Measurements from ENCODE around the gene KLC3. TPM values are rescaled to one million over a fixed set of nuclear protein-coding genes. Genes with fewer than 3 reads are reported as not detected.

Gene KLC3
- total and polyA plus RNA-seq, 2 of the 8 experiments (the other 6 are each of a cell fraction or from before 2014, with no cell fraction given), result 1.3 to 2.8 TPM

DNA sequence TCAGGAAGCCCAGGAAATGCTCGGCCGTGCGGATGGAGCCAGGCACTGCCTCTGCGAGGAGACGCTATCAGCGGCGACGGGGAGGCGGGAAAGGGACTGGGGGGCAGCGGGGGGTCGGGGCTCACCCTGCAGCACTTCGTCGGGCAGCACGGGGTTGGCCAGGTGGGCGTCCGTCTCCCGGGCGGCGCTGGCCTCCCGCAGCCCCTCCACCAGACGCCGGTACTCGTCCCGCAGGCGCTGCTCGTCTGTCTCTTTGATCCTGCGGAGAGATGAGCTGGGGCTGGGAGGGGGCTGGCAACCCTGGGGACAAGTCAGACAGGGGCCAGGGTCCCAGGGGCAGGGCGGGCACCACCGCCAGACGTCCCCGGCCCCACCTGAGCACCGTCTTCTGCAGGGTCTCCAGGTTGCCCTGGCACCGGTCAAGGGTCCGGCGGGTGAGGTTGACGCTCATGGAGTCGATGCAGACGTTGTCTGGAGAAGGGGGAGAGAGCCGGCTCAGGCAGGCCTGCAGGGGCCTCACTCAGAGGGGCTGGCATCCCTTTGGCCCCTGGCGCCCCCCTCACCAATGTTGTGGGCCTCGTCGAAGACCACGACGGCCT, 23.4 kb downstream of the KLC3 start:
- Histone ChIP-seq H3K23ac (ENCODE audit: insufficient read length) (no peak overlapping the region), H3K23me2 (ENCODE audit: low read depth, low read length) (no peaks in the 10 kb centered on the region), H3K4me2 (ENCODE audit: insufficient read depth in 1 of 2, low read depth in 2 of 2, low read length in 2 of 2) (no peak overlapping the region), H2BK15ac (ENCODE audit: low read length) (no peak overlapping the region), H3K79me2 (ENCODE audit: control insufficient read depth in 1 of 2, insufficient read depth in 2 of 2, low read length in 2 of 2) (peaks cover 0 to 5% of the 10 kb centered on the region in 2 experiments; a peak in 1 of 4 replicates), H3K14ac (ENCODE audit: insufficient read length) (no peak overlapping the region), H3K27me3 (replicated peaks in 1 of 4; ENCODE audit: control insufficient read depth in 3 of 4, extremely low read depth in 1 of 4, insufficient read depth in 3 of 4, low read length in 3 of 4) (no peaks in the 10 kb centered on the region), H2BK20ac (ENCODE audit: low read length) (no peak overlapping the region), H2BK120ac (replicated peaks; ENCODE audit: low read depth, low read length) (no peak overlapping the region), H3K27ac (ENCODE audit: low read depth, low read length) (no peak overlapping the region), H2BK5ac (ENCODE audit: low read depth, low read length) (no peak overlapping the region; the same call in 1 of the 2 replicates), H3K9ac (replicated peaks in 1 of 4; ENCODE audit: extremely low read depth in 1 of 4, low read depth in 3 of 4, low read length in 3 of 4) (no peak overlapping the region), H3K36me3 (ENCODE audit: control insufficient read depth in 2 of 4, insufficient read depth in 4 of 4, low read length in 3 of 4) (peaks cover 17 to 72% (median 37%) of the 10 kb centered on the region in 4 experiments), H3K56ac (replicated peaks; ENCODE audit: insufficient read length, low read depth, low read length) (no peak overlapping the region), H2BK12ac (ENCODE audit: low read depth, low read length) (no peak overlapping the region), H4K5ac (ENCODE audit: insufficient read length, low read depth, low read length) (no peak overlapping the region), H3K4ac (replicated peaks; ENCODE audit: insufficient read length, low read depth, low read length) (no peak overlapping the region), H3K79me1 (ENCODE audit: low read depth, low read length) (peaks cover 6% of the 10 kb centered on the region), H3K18ac (ENCODE audit: extremely low read depth, low read length) (no peak overlapping the region), H3K4me1 (replicated peaks in 1 of 4; ENCODE audit: control insufficient read depth in 3 of 4, insufficient read depth in 4 of 4, low read length in 3 of 4) (peaks cover 0 to 3% (median 0%) of the 10 kb centered on the region in 4 experiments; a peak in 1 of 7 replicates), H2AK5ac (ENCODE audit: low read depth, low read length) (no peak overlapping the region), H3K9me3 (ENCODE audit: insufficient read depth in 2 of 2, low read depth in 1 of 2, low read length in 1 of 2) (no peaks in the 10 kb centered on the region), H3K4me3 (ENCODE audit: extremely low read depth in 1 of 4, insufficient read depth in 2 of 4, low read depth in 3 of 4, low read length in 4 of 4) (no peak overlapping the region), H4K91ac (replicated peaks; ENCODE audit: insufficient read length, low read length) (no peak overlapping the region), H4K8ac (ENCODE audit: extremely low read depth, insufficient read depth, low read length) (no peak overlapping the region), H4K20me1 (replicated peaks in 1 of 2; ENCODE audit: control insufficient read depth in 1 of 2, insufficient read depth in 2 of 2, low read length in 2 of 2) (peaks cover 2 to 22% of the 10 kb centered on the region in 2 experiments), H2AFZ (ENCODE audit: low read length) (no peak overlapping the region)
- ChIA-PET POLR2A (ENCODE audit: partially characterized antibody) (interaction anchor here (1.1 to 2.4 kb wide), 5 partner anchors 10 to 17 kb away, joined by 3 to 14 read pairs (median 4); no protein-coding TSS in a partner anchor), CTCF (ENCODE audit: partially characterized antibody) (interaction anchor here (0.6 kb wide), 1 partner anchor 1987 kb away, joined by 3 read pairs; no protein-coding TSS in a partner anchor)
- no peak for FAIRE-seq
- 98% methylated on average over 17 of the region's 44 CpGs; no CpG with 5 or more reads in 1 of the 2 experiments for WGBS, 2 experiments (ENCODE audit: extremely low coverage in 1 of 2, insufficient coverage in 1 of 2, insufficient read length in 1 of 2, insufficient replicate concordance in 2 of 2, low coverage in 1 of 2, low lambda C conversion rate in 2 of 2, missing lambda C conversion rate in 1 of 2)
- DNase-seq (ENCODE audit: low read depth in 1 of 2, low spot score in 2 of 2), result no peak
- TF ChIP-seq, protein P1, sequence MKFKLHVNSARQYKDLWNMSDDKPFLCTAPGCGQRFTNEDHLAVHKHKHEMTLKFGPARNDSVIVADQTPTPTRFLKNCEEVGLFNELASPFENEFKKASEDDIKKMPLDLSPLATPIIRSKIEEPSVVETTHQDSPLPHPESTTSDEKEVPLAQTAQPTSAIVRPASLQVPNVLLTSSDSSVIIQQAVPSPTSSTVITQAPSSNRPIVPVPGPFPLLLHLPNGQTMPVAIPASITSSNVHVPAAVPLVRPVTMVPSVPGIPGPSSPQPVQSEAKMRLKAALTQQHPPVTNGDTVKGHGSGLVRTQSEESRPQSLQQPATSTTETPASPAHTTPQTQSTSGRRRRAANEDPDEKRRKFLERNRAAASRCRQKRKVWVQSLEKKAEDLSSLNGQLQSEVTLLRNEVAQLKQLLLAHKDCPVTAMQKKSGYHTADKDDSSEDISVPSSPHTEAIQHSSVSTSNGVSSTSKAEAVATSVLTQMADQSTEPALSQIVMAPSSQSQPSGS (IDR thresholded peaks at IDR 0.05; ENCODE audit: low read length), result no peak
- no peak for TF ChIP-seq POU5F1 (IDR thresholded peaks at IDR 0.05; ENCODE audit: low read depth, low read length)
- TF ChIP-seq SP1 (IDR thresholded peaks at IDR 0.05; ENCODE audit: low read depth, low read length), result no peak
- no peak for TF ChIP-seq SRF (IDR thresholded peaks at IDR 0.05; ENCODE audit: low read depth, low read length)
- no peak for TF ChIP-seq TBP (IDR thresholded peaks at IDR 0.05; ENCODE audit: low read depth, low read length)
- no peak for TF ChIP-seq SIX5 (IDR thresholded peaks at IDR 0.05; ENCODE audit: low read depth, low read length)
- TF ChIP-seq GABPA (IDR thresholded peaks at IDR 0.05; ENCODE audit: borderline replicate concordance, insufficient read depth, low read length), result no peak
- TF ChIP-seq SIRT6 (IDR thresholded peaks at IDR 0.05; ENCODE audit: low read length), result no peak
- no peak for TF ChIP-seq NRF1 (IDR thresholded peaks at IDR 0.05; ENCODE audit: low read depth, low read length)
- TF ChIP-seq SP4 (IDR thresholded peaks at IDR 0.05; ENCODE audit: low read length), result no peak
- no peak for TF ChIP-seq CREB1 (IDR thresholded peaks at IDR 0.05)
- no peak for TF ChIP-seq MAFK (IDR thresholded peaks at IDR 0.05; ENCODE audit: low read depth, low read length)
- no peak for TF ChIP-seq KDM4A (IDR thresholded peaks at IDR 0.05; ENCODE audit: low read depth, low read length, severe bottlenecking)

All from H1 (cell line).